Upper lobe of left lung (tissue), 6 donors: ENCODE data around the gene GPR34. TPM values are rescaled to one million over a fixed set of nuclear protein-coding genes. Genes with fewer than 3 reads are reported as not detected.
A peak's percentile ranks its signal among the peaks of the same experiment; 100 is the strongest.

Source experiments
- ATAC-seq, 2 donors: fragments of 200-7000 bp; cut with Tn5 transposase; one replicate each; pipeline ENCODE4 v1.9.1; 2022; ENCODE audit warnings: mild to moderate bottlenecking in 2 of 2, moderate library complexity in 2 of 2; ENCODE audit not compliant: low FRiP score in 2 of 2
- DNase-seq, 2 donors: peaks; one replicate each; pipeline ENCODE4 v3.0.0-alpha.2; 2019 to 2020
- H3K27ac ChIP-seq, 4 donors: fragments of 200-600 bp; sonication (generic); one replicate each; pipeline ENCODE4 v1.5.1; 2016 to 2019
- H3K27me3 ChIP-seq, 4 donors: fragments of 200-600 bp; sonication (generic); one replicate each; pipeline ENCODE4 v1.5.1; 2017 to 2019
- H3K36me3 ChIP-seq, 4 donors: fragments of 200-600 bp; sonication (generic); one replicate each; pipeline ENCODE4 v1.5.1; 2016 to 2019
- H3K4me1 ChIP-seq, 4 donors: fragments of 200-600 bp; sonication (generic); one replicate each; pipeline ENCODE4 v1.5.1; 2018 to 2019
- H3K4me3 ChIP-seq, 4 donors: fragments of 200-600 bp; sonication (generic); one replicate each; pipeline ENCODE4 v1.5.1; 2017 to 2019; ENCODE audit warnings: mild to moderate bottlenecking in 2 of 4, moderate library complexity in 1 of 4
- H3K9me3 ChIP-seq, 4 donors: fragments of 200-600 bp; sonication (generic); one replicate each; pipeline ENCODE4 v1.5.1; 2018 to 2019
- CTCF ChIP-seq, 6 experiments: fragments of 450-650 bp in 4 of 6; fragments of 200-600 bp in 2 of 6; sonication (generic) in 2 of 6; IDR thresholded peaks; one replicate each; pipeline ENCODE4 v1.5.1; 2016 to 2019; ENCODE audit warnings: antibody characterized with exemption in 6 of 6
- EP300 ChIP-seq, 4 donors: sonication (generic); formaldehyde crosslinking; IDR thresholded peaks; one replicate each; pipeline ENCODE4 v1.5.1; 2017; ENCODE audit warnings: antibody characterized with exemption in 4 of 4, control low read depth in 2 of 4
- POLR2A ChIP-seq, 4 donors: fragments of 450-650 bp; IDR thresholded peaks; one replicate each; pipeline ENCODE4 v1.5.1; 2016 to 2017; ENCODE audit warnings: antibody characterized with exemption in 4 of 4, mild to moderate bottlenecking in 2 of 4
- POLR2AphosphoS5 ChIP-seq, 2 donors: sonication (generic); formaldehyde crosslinking; IDR thresholded peaks; one replicate each; pipeline ENCODE4 v1.5.1; 2017; ENCODE audit warnings: antibody characterized with exemption in 2 of 2
- WGBS, 2 donors: methylation state at CpG; one replicate each; pipeline ENCODE4 v1.1.5; 2017 to 2018; 5-methylcytosine and 5-hydroxymethylcytosine counted together
- total RNA-seq, 6 donors: library from RNA; depleted of rRNA in 4 of 6; stranded (reverse); fragments of >200 nt in 4 of 6; gene quantifications; one replicate each; pipeline versions ENCODE4 v1.1.0 to v1.2.1, GENCODE V29; 2016 to 2021
- donor health status: DM: no; HTN: no; CAD: no; lungs with moderate emphysema.
- donor health status: DM: no; HTN: yes; CAD: no; lungs with severe emphysema.

GPR34 gene
- total RNA-seq, 6 donors from 2014 or later: 1.6 to 29.5 (median 14.5) TPM

GRCh38 chrX:41689711-41690110 lies 938 bp downstream of the GPR34 start:
- Histone ChIP-seq H3K4me1 (peaks cover 0 to 3% (median 0%) of the 10 kb centered on the region in 4 donors), H3K36me3 (no peaks in the 10 kb centered on the region), H3K4me3 (peak overlapping the region in 1 of 4 donors; percentile 20), H3K27me3 (no peaks in the 10 kb centered on the region), H3K9me3 (no peaks in the 10 kb centered on the region), H3K27ac (no peak overlapping the region)
- 74 to 88% methylated on average over 3 of the region's 3 CpGs for WGBS, 2 donors
- DNase-seq (no peak), ATAC-seq (no peak)
- TF ChIP-seq POLR2AphosphoS5 (IDR thresholded peaks at IDR 0.05): no peak
- no peak for TF ChIP-seq EP300 (IDR thresholded peaks at IDR 0.05)
- TF ChIP-seq CTCF (IDR thresholded peaks at IDR 0.05): no peak
- TF ChIP-seq POLR2A (IDR thresholded peaks at IDR 0.05): no peak

- no peak for ATAC-seq
- Histone ChIP-seq H3K36me3 (no peaks in the 10 kb centered on the region), H3K27me3 (no peaks in the 10 kb centered on the region), H3K27ac (no peak overlapping the region), H3K9me3 (no peaks in the 10 kb centered on the region), H3K4me3 (no peak overlapping the region), H3K4me1 (peaks cover 0 to 3% (median 0%) of the 10 kb centered on the region in 4 donors)
- WGBS, 2 donors: 57 to 68% methylated on average over 1 of the region's 1 CpG
- no peak for DNase-seq
- TF ChIP-seq POLR2A (IDR thresholded peaks at IDR 0.05): no peak
- no peak for TF ChIP-seq CTCF (IDR thresholded peaks at IDR 0.05)
- no peak for TF ChIP-seq EP300 (IDR thresholded peaks at IDR 0.05)
- no peak for TF ChIP-seq POLR2AphosphoS5 (IDR thresholded peaks at IDR 0.05)
Measured at GRCh38 chrX:41692162-41692749, 3.5 kb downstream of the GPR34 start.

- no peaks in the 10 kb centered on the region for H3K27me3 ChIP-seq
- DNase-seq (no peak), ATAC-seq (no peak)
- H3K4me3 ChIP-seq: no peak overlapping the region
- no peaks in the 10 kb centered on the region for H3K9me3 ChIP-seq
- H3K27ac ChIP-seq: no peak overlapping the region
- peaks cover 0 to 3% (median 0%) of the 10 kb centered on the region in 4 donors for H3K4me1 ChIP-seq
- no peaks in the 10 kb centered on the region for H3K36me3 ChIP-seq
- 66 to 89% methylated on average over 3 of the region's 3 CpGs for whole genome bisulfite sequencing, 2 donors
- TF ChIP-seq POLR2AphosphoS5 (IDR thresholded peaks at IDR 0.05) (no peak), EP300 (IDR thresholded peaks at IDR 0.05) (no peak), CTCF (IDR thresholded peaks at IDR 0.05) (no peak), POLR2A (IDR thresholded peaks at IDR 0.05) (no peak)
Measured at GRCh38 chrX:41693024-41693423, 4.3 kb downstream of the GPR34 start.

GRCh38 chrX:41695426-41695825 lies 6.7 kb downstream of the GPR34 start:
- Histone ChIP-seq H3K4me1 (peaks cover 0 to 3% (median 0%) of the 10 kb centered on the region in 4 donors), H3K4me3 (no peak overlapping the region)
- TF ChIP-seq POLR2A (IDR thresholded peaks at IDR 0.05) (no peak), POLR2AphosphoS5 (IDR thresholded peaks at IDR 0.05) (no peak), EP300 (IDR thresholded peaks at IDR 0.05) (no peak), CTCF (IDR thresholded peaks at IDR 0.05) (no peak)

GRCh38 chrX:41703574-41704029 lies 14.8 kb downstream of the GPR34 start:
- no peak for DNase-seq

More at GRCh38 chrX:41695426-41695825, 6.7 kb downstream of the GPR34 start:
- Histone ChIP-seq H3K36me3 (no peaks in the 10 kb centered on the region), H3K9me3 (no peaks in the 10 kb centered on the region), H3K27ac (no peak overlapping the region), H3K27me3 (no peaks in the 10 kb centered on the region)
- DNase-seq (no peak), ATAC-seq (no peak)
- WGBS, 2 donors: 63 to 73% methylated on average over 7 of the region's 7 CpGs

More at GRCh38 chrX:41703574-41704029, 14.8 kb downstream of the GPR34 start:
- peaks cover 0 to 12% (median 0%) of the 10 kb centered on the region in 4 donors for H3K4me1 ChIP-seq
- H3K27me3 ChIP-seq: no peaks in the 10 kb centered on the region
- H3K4me3 ChIP-seq: no peak overlapping the region
- no peaks in the 10 kb centered on the region for H3K36me3 ChIP-seq
- H3K9me3 ChIP-seq: no peaks in the 10 kb centered on the region
- TF ChIP-seq POLR2AphosphoS5 (IDR thresholded peaks at IDR 0.05) (no peak), CTCF (IDR thresholded peaks at IDR 0.05) (no peak), POLR2A (IDR thresholded peaks at IDR 0.05) (no peak), EP300 (IDR thresholded peaks at IDR 0.05) (no peak)
- H3K27ac ChIP-seq: no peak overlapping the region
- no peak for ATAC-seq
